T-helper 9 cell (primary cell): ENCODE results near the gene BOC.

Experiments used
- DNase-seq: peaks from one replicate; pipeline ENCODE4 v3.0.0-alpha.2; 2020

BOC gene

GRCh38 chr3:113253702-113254101 is 42.3 kb downstream of the BOC start:
- DNase-seq, result no peak

GRCh38 chr3:113254171-113254947 is 43.0 kb downstream of the BOC start:
- no peak for DNase-seq

- DNase-seq, result no peak
Measured at GRCh38 chr3:113255100-113255853, 43.9 kb downstream of the BOC start.

- DNase-seq, result no peak
Measured at GRCh38 chr3:113255854-113256615, 44.7 kb downstream of the BOC start.

- no peak for DNase-seq
Measured at GRCh38 chr3:113258361-113258760, 47.0 kb downstream of the BOC start.

GRCh38 chr3:113259196-113259595 is 47.8 kb downstream of the BOC start:
- DNase-seq, result no peak

- DNase-seq, result no peak
Measured at GRCh38 chr3:113261063-113261625, 49.8 kb downstream of the BOC start.

GRCh38 chr3:113261626-113262303 is 50.4 kb downstream of the BOC start:
- no peak for DNase-seq

- no peak for DNase-seq
Measured at GRCh38 chr3:113262304-113262665, 50.9 kb downstream of the BOC start.

- no peak for DNase-seq
Measured at GRCh38 chr3:113263020-113263419, 51.7 kb downstream of the BOC start.

- no peak for DNase-seq
Measured at GRCh38 chr3:113263778-113264177, 52.4 kb downstream of the BOC start.

- no peak for DNase-seq
Measured at GRCh38 chr3:113264283-113265131, 53.1 kb downstream of the BOC start.

- DNase-seq, result no peak
Measured at GRCh38 chr3:113265231-113265630, 53.9 kb downstream of the BOC start.

- DNase-seq, result no peak
Measured at GRCh38 chr3:113266738-113267137, 55.4 kb downstream of the BOC start.

- DNase-seq, result no peak
Measured at GRCh38 chr3:113268311-113268710, 57.0 kb downstream of the BOC start.

- DNase-seq, result no peak
Measured at GRCh38 chr3:113268942-113269341, 57.6 kb downstream of the BOC start.

- DNase-seq, result no peak
Measured at GRCh38 chr3:113269661-113270060, 58.3 kb downstream of the BOC start.

- DNase-seq, result no peak
Measured at GRCh38 chr3:113270068-113270467, 58.7 kb downstream of the BOC start.

- DNase-seq, result no peak
Measured at GRCh38 chr3:113270786-113271185, 59.4 kb downstream of the BOC start.

GRCh38 chr3:113271189-113271588 is 59.8 kb downstream of the BOC start:
- no peak for DNase-seq

- DNase-seq, result no peak
Measured at GRCh38 chr3:113271594-113272384, 60.4 kb downstream of the BOC start.
